ENCODE data around the gene PACS2.

The PACS2 gene

DNA sequence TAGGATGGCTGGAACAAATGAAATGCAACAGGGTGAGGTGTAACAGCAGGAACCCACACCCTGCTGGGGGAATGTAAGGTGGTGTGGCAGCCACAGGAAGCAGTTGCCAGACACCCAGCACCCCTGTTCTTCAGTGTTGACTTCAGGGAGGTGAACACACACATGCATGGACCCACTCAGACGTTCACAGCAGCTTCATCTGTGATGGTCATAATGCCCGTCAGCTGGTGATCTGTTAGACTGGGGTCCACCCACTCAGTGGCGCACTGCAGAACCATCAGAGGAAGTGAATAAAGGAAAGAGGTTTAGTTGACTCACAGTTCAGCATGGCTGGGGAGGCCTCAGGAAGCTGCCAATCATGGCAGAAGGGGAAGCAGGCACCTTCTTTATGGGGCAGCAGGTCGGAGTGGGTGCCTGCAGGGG lies 61.1 kb downstream of the PACS2 start:
- DNase-seq = peak in 1 of 2 donors; percentile 18

DNA sequence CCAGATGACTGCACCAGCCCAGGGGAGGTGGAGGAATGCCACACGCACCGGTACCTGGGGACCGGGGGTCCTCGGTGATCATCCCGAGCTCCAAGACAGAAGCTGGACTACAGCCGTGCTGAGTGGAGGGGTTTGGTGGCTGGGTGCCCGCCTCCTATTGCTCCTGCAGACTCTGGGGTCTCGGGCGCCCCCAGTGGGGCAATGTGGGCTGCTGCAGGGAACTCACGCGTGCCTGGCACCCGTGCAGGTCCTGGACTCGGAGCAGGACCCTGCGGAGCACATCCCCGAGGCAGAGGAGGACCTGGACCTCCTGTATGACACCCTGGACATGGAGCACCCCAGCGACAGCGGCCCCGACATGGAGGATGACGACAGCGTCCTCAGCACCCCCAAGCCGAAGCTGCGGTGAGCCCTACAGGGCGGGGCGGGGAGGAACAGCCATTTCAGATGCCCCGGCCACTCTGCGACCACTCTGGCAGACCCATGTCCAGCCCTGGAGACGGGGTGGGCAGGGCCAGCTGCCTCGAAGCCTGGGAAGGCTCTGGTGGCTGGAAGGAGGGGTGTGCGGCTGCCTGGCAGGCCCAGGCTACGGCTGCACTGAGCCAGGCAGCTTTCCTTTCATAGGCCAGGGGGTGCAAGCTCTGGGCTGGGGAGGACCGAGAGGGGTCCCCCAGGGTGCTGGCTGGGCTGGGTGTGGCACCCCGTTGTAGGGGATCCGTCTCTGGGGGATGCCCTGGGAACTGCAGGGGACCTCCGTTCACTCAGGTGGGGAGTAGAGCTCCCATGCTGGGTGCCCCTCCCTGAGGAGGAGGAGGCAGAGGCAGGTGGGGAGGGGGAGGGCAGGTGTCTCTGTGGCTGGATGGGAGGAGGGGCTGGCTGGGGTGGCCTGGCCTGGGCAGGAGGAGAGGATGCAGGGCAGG lies 62.2 kb downstream of the PACS2 start:
- no peak for DNase-seq

DNA sequence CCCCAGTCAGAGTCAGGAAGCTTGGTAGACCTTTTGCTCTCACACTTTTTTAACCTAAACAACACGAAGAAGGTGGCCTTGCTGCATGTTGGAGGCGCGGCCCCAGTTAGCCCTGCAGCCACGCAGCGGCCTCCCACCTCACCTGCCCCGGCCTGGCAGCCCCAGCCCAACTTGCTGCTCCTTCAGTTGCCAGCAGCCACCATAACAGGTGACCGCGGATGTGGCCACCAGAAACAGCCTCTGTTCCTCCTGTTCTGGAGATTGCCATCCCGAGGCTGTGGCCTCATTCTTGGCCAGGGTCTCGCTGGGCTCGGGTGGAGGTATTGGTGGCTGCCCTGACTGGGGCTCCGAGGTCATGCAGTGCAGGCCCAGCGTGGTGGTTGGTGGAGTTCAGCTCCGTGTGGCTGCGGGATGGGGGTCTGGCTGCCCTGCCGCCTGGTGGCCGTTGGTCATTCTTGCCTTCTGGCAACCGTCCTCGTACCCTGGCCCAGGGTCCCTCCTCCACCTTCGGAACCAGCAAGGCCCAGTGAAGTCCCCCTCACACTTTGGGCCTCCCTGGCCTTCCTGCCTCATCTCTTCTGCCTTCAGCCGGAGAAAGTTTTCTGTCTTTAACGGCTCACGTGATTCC lies 63.1 kb downstream of the PACS2 start:
- DNase-seq = no peak

DNA sequence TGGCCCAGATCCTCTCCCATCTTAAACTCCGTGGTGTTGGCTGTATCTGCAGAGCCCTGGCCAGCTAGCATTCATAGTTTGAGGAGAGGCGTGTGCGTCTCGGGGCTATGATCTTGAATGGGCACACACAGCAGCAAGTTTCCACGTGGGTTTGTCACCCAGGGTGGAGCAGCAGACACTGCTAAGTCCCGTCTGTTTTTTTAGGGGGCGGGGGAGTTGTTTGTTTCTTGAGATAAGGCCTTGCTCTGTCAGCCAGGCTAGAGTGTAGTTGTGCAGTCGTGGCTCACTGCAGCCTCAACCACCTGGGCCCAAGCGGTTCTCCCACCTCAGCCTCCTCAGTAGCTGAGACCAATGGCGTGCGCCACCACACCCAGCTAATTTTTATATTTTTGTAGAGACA lies 63.7 kb downstream of the PACS2 start:
- no peak for DNase-seq

DNA sequence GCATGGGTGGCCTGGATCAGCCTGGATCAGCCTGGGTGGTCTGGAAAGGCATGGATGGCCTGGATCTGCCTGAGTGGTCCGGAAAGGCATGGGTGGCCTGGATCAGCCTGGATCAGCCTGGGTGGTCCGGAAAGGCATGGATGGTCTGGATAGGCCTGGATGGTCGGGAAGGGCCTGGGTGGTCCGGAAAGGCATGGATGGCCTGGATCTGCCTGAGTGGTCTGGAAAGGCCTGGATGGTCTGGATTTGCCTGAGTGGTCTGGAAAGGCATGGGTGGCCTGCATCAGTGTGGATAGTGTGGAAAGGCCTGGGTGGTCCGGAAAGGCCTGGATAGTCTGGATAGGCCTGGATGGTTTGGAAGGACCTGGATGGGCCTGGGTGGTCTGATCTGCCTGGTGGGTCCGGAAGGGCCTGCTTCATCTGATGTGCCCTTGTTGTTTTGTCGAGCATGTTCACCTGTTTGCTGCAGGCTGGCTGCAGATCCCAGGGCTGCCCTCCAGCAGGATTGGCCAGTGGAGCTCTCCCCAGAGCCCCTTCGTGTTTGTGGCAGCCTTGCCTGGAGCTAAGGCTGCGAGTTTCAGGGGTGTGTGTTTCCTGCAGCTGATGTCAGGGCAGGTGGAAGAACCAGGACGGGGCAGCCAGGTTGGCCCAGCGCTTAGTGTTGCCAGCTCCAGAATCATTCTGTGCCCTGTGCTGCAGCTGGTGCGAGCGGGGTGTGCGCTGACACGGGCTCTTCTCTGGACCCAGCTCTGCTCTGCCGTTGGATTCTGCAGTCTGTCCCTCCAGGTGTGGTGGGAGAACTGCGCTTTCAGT lies 64.5 kb downstream of the PACS2 start:
- DNase-seq = no peak

DNA sequence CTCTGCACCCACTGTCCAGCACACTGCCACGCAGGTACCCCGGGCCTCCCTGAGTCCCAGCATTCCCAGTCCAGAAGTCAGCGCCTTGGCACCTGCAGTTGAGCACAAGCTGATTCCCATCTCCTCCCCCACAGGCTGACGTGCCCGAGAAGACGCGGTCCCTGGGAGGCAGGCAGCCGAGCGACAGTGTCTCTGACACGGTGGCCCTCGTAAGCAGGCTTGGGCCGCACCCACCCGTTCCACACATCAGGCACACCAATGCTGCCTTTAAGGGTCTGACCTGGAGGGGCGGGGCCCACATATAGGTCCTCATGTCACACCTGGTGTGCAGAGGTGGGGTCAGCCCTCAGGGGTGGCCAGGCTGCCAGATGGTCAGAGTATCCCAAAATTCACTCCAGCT lies 65.4 kb downstream of the PACS2 start:
- no peak for DNase-seq

DNA sequence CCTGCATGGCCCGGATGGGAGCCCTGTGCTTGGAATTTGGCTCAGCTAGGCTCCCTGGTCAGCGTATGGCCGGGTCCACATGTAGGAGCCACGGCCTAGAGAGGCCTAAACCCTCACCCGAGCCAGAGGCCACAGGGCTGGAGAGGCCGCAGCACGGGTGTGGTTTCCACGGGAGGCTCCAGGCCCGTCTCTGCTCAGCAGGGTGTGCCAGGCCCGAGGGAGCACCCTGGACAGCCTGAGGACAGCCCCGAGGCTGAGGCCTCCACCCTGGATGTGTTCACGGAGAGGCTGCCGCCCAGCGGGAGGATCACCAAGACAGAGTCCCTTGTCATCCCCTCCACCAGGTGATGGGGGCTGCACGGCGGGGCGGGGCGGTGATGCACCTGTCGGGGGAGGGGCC lies 66.2 kb downstream of the PACS2 start:
- DNase-seq = no peak

DNA sequence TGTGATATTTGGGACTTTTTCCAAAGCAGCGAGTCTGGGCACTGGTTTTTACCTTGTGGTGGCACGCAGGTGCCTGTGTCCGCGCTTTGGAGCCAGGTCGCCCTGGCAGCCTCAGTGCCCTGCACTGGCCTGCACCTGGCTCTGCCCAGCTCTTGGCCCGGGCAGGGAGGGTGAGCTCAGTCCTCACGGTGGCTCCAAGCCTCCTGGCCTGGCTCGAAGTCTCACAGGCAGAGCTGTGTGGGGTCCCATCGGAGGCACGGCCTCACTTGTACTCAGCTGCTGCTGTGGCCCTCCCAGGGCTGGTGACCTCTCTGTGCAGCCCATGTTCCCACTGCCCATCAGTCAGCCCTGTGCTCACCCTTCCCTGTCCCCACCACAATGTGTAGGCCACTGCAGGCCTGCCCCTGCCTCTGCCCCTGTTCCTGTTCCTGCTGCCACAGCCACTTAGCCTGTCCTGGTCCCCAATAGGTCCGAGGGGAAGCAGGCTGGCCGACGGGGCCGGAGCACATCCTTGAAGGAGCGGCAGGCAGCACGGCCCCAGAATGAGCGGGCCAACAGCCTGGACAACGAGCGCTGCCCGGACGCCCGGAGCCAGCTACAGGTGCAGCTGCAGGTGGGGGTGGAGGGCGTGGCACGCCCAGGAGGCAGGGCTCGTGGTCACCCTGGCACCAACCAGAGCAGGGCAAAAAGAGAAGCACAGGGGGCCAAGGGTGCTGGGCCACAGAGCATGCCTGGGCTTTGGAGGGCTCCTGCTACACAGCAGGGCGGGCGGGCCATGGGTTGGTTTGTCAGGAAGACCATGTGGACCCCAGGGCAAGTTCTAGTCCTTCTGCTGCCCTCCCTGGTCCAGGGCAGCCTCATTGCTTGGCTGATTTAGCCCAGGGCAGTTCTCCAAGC lies 67.1 kb downstream of the PACS2 start:
- DNase-seq = no peak

DNA sequence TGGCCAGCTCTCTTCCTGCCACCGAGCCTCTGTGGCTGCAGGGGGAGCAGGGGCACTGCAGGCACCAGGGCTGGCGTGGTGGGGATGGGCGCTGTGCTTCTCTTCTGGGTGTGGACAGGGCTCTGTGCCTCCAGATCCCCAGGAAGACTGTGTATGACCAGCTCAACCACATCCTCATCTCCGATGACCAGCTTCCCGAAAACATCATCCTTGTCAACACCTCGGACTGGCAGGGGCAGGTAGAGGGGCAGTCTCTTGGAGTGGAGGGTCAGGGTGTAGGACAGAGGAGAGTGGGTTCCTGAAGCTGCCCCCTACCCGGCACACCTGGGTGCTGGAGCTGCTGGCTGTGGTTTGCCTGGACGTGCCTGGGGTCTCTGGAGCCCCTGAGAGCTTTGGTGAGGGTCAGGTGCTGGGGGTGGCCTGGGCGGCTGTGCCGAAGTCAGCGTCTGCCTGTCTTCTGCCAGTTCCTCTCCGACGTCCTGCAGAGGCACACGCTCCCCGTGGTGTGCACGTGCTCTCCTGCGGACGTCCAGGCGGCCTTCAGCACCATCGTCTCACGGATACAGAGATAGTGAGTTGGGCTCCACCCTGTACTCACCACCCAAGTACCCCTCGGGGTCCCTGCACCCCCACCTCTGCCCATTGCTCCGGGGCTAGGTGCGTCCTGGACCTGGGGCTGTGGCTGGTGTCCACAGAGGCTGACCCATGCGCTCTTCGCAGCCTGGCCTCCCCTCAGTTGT lies 68.0 kb downstream of the PACS2 start:
- DNase-seq = no peak

DNA sequence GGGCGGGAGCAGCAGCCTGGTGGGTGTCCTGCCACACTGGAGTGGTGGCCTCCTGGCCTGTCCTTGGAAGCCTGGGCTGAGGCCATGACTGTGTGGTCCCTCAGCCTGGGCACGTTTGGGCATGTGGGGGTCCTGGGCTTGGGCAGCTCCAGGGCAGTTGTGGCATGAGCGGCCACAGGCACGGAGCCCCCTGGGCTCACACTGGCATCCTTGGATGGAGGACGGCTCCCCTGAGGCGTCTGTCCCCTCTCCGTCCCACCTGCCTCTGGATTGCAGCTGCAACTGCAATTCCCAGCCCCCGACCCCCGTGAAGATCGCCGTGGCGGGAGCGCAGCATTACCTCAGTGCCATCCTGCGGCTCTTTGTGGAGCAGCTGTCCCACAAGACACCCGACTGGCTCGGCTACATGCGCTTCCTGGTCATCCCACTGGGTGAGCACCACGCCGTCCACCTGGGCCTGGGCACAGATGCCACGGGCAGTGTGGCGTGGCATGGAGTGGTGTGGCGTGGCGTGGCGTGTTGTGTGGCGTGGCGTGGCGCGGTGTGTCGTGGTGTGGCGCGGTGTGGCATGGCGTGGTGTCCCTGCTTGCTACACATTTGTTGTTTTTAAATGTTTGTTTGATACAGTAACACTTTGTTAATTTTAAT lies 68.7 kb downstream of the PACS2 start:
- no peak for DNase-seq

DNA sequence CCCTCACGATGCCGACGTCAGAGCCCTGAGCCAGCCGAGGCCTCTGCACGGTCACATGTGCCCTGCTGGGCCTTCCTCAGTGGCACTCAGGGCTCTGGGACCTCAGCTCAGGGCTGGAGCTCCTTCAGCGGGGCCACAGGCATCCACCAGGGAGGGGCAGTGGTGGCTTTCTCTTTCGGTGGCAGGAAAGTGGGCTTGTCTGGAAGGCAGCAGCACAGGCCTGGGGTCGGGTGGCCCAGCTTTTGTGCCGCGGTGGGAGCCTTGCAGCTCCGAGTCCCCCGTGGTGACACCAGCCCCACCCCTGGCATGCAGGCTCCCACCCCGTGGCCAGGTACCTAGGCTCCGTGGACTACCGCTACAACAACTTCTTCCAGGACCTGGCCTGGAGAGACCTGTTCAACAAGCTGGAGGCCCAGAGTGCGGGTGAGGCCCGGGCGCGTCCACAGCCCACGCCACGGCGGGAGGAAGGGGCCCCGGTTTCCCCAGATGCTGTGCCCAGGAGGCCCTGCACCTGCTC lies 69.6 kb downstream of the PACS2 start:
- DNase-seq = no peak

DNA sequence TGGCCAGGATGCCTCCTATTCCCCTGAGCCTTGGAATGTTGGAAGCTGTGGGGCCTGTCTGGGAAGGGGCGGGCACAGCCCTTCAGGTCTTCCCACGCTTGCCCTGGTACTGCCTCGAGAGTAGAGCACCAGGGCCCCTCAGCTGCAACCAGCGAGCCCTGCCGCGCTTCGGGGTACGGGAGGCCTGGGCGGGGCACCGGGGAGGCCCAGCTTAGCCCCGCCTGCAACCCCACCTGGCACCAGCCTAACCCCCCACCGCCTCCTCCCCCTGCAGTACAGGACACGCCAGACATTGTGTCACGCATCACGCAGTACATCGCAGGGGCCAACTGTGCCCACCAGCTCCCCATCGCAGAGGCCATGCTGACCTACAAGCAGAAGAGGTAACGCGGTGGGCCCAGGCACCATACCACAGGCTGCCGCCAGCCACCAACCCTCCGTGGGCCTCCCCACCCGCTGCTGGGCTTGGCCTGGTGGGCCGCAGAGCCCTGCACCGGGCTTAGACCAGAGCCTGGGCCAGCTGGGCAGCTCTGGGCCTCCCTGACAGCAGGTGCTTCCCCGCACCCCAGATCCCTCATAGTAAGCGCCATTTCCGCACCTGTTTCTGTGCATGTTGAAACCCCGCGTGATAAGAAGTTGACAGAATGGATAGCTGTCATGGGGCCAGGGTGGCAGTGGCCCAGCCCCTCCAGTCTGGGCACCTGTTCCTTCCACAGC lies 70.2 kb downstream of the PACS2 start:
- DNase-seq = no peak

DNA sequence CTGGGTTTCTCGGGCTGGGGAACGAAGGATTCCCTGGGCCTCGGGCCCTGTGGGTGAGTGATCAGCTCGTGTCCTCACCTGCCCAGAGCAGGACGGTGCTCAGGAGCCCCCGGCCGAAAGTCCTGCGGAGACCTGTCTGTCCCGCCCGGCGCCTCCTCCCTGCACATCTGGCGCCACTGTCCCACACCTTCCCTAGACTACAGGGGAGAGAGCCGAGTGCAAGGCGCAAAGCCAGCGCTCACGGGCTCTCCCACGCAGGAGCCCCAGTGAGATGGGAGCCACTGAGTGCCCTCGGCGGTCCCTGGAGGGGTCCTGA lies 70.7 kb downstream of the PACS2 start:
- DNase-seq = no peak

DNA sequence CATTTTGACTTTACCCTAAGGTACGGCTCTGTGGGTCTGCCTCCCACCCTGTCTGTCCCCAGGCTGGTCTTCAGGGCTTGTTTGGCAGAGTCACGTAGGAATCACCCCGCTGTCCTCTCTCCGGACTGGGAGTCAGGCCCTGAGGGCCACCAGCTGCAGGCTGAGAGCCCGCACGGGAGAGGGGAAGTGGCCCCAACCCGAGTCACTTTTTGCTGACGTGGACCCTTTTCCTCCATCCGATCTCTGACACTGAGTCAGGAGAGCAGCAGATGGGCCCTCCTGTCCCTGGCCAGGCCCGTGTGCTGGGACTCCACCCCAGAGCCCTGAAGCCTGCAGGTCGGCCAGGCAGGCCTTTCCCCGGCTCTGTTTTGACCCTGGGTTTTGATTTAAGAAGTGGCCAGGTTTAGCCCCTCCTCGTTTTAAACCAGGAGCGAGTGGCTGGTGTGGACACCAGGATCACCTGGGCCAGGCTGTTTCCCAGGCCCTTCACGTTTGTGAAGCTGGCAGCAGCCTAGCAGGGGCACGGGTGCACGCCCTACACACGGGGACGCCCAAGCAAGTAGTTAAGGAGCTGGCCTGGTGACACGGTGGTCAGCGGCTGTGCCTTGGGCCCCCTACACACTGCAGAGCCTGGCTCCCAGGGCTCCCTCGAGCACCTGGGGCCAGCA lies 71.3 kb downstream of the PACS2 start:
- no peak for DNase-seq

DNA sequence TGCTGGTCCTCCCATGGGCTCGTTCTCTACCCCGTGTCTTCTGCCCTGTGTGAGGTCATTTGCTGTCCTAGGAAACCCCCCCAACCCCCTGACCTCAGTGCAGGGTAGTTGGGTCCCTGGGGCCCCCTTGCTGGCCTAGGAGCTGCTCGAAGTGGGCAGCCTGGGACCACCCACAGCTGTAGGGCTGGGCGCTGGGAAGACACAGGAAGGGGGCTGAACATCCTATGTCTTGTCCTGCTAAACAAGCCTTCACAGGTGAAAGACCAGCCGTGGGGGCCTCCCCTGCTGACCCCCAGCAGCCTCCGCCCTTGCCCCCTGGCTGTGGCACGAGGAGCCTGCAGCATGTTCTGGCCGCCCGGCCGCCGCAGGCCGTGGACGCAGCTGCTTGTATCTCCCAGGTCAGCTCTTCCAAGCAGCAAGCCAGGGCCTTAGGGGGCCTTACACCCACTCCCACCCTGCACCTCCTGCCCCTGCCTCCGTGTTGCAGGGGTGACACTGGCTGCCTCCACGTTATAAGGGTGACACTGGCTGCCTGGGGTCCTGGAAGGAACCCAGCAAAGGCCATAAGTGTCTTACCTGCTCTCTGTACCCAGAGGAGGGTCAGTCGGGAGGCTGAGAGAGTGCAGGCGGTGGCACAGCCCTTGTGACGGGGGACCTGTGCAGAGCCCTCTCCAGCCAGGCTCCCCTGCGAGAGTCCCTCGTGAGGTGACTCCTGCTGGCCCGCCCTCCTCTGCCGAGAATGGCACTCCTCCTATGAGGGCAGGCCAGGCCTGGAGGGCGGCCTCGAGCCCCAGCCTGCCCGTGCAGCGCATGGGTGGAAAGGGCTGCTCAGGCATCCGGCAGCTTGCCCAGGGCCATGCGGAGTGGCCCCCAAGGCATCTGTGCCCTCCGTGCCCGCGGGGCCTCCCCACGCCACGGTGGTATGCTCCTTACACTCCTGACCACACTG lies 72.3 kb downstream of the PACS2 start:
- no peak for DNase-seq

DNA sequence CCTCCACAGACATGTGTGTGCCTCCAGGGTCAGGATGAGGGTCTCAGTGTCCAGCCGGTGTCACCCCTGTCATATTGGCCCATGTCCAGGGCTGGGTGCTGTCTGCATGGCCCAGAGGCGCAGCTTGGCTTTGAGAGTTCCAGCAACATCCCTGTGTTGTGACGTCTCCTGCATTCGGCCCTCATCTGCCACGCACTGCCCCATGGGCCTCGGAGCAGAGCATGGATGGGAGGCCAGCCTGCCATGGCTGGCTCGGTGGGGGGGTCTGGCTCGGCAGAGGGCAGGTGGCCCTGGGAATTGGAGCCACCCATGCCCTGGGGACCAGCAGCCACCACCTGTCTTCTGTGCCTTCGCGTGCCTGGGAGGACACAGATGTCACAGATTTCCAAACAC lies 73.0 kb downstream of the PACS2 start:
- no peak for DNase-seq

DNA sequence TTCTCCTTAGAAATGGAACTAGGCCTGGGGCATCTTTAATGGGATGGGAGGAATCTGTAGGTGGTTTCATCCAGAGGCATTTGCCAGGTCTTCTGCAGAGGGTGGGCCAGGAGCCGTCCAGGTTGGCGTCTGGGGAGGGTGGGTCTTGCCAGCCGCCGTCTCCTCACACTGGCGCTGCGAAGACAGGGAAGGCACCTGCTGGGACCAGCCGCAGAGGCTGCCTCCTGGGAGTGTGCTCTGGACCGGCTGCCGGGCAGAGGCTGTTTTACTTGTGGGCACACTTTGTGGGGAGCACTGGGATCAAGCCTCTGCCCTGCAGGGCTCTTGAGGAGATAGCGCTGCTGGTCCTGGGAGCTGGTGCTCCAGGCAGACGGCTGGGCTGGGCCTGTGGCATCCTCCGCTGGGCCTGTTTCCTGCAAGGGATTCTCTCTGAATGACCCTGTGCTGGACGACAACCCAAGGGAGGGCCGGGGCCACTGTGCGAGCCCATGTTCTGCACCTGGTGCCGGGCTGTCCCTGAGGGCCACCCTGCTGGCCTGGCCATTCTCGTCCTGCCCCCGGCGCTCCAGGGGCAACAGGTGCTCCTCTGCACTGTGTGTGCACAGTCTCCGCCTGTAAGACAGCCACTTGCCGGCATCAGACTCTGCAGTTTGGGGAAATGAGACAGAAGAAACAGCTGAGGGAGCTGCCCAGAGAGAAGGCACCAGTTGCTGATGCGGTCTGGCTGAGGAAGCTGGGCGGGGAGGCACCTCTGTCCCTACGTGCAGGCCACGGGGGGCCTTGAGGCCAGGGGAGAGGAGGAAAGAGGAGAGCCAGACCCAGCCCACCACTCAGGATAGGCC lies 73.8 kb downstream of the PACS2 start:
- DNase-seq = no peak

DNA sequence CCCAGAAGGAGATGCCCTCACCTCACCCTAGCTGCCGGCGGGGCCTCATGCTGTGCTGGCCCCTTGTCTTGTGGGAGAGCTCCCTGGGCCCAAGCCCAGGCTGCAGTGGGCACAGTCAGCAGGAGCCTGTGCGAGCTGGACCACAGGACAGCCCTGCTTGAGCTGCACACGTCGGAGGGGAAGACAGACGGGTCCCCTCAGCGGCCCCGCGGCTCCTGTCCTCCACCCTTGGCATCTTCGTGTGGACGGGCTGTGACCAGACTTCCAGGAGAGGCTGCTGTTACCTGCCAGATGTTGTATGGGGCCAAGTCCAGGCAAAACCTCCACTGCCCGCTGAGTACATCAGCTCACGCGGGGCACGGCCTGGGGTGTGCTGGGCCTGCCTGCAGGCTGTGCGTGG lies 74.4 kb downstream of the PACS2 start:
- DNase-seq = no peak
